ENCODE data around the gene PRELID3B.

PRELID3B gene

GRCh38 chr20:59007665-59008511, 34.7 kb downstream of the PRELID3B start:
- DNase-seq, result no peak

- no peak for DNase-seq
Measured at GRCh38 chr20:59006864-59007664, 35.5 kb downstream of the PRELID3B start, which contains the start of gene CTSZ. CTSZ (minus strand) TSS chr20:59007254; CDS start chr20:59007128, 126 bp downstream.

- no peak for DNase-seq
Measured at GRCh38 chr20:59006167-59006863, 36.3 kb downstream of the PRELID3B start.

- no peak for DNase-seq
Measured at GRCh38 chr20:59005523-59006166, 36.9 kb downstream of the PRELID3B start.

GRCh38 chr20:59004763-59005522, 37.6 kb downstream of the PRELID3B start:
- DNase-seq, result no peak

- no peak for DNase-seq
Measured at GRCh38 chr20:59004493-59004762, 38.2 kb downstream of the PRELID3B start.

- no peak for DNase-seq
Measured at GRCh38 chr20:59003836-59004492, 38.6 kb downstream of the PRELID3B start.

- DNase-seq, result no peak
Measured at GRCh38 chr20:59002874-59003399, 39.6 kb downstream of the PRELID3B start.

- DNase-seq, result no peak
Measured at GRCh38 chr20:59002388-59002787, 40.2 kb downstream of the PRELID3B start.

GRCh38 chr20:59001449-59002171, 41.0 kb downstream of the PRELID3B start:
- DNase-seq, result no peak

GRCh38 chr20:59001068-59001448, 41.5 kb downstream of the PRELID3B start:
- DNase-seq, result no peak

GRCh38 chr20:59000326-59000725, 42.3 kb downstream of the PRELID3B start:
- DNase-seq, result no peak

GRCh38 chr20:58998656-58999055, 43.9 kb downstream of the PRELID3B start:
- no peak for DNase-seq

GRCh38 chr20:58997141-58997770, 45.3 kb downstream of the PRELID3B start:
- DNase-seq, result no peak

GRCh38 chr20:58996226-58996611, 46.4 kb downstream of the PRELID3B start:
- no peak for DNase-seq

GRCh38 chr20:58995461-58996225, 46.9 kb downstream of the PRELID3B start:
- no peak for DNase-seq

- no peak for DNase-seq
Measured at GRCh38 chr20:58994390-58995159, 48.0 kb downstream of the PRELID3B start.
